Prostate gland (tissue), 2 donors: ENCODE measurements around the gene RNASET2. TPM values are rescaled to one million over a fixed set of nuclear protein-coding genes. Genes with fewer than 3 reads are reported as not detected.

Source experiments
- DNase-seq: peaks from one replicate; pipeline ENCODE4 v3.0.0-alpha.2; 2019; ENCODE audit warnings: low spot score
- H3K27ac ChIP-seq, 2 donors: fragments of 200-600 bp; sonication (generic); 2 replicates each; pipeline ENCODE4 v1.5.1; 2017 to 2019
- H3K27me3 ChIP-seq: fragments of 200-600 bp; sonication (generic); replicated peaks from 2 replicates; pipeline ENCODE4 v1.5.1; 2019; ENCODE audit not compliant: insufficient read depth
- H3K36me3 ChIP-seq, 2 donors: fragments of 200-600 bp; sonication (generic); 1 replicate in 1 of 2; 2 replicates in 1 of 2; pipeline versions ENCODE4 v1.5.1 to v1.8.1; 2017 to 2019
- H3K4me1 ChIP-seq: fragments of 200-600 bp; sonication (generic); replicated peaks from 2 replicates; pipeline ENCODE4 v1.5.1; 2019
- H3K4me3 ChIP-seq, 2 donors: fragments of 200-600 bp; sonication (generic); 2 replicates each; pipeline ENCODE4 v1.5.1; 2017 to 2019
- H3K9me3 ChIP-seq: fragments of 200-600 bp; sonication (generic); 2 replicates; pipeline ENCODE4 v1.5.1; 2017
- POLR2A ChIP-seq: fragments of 450-650 bp; IDR thresholded peaks from one replicate; pipeline ENCODE4 v1.6.1; 2016; ENCODE audit warnings: antibody characterized with exemption, mild to moderate bottlenecking
- POLR2AphosphoS5 ChIP-seq: sonication (generic); formaldehyde crosslinking; IDR thresholded peaks from one replicate; pipeline ENCODE4 v1.6.1; 2017; ENCODE audit warnings: antibody characterized with exemption
- WGBS: methylation state at CpG from one replicate; pipeline ENCODE4 v1.1.5; 2018; 5-methylcytosine and 5-hydroxymethylcytosine counted together
- intact Hi-C: fragments of 100-400 bp; cut with DNase I; formaldehyde crosslinking; loops from one replicate; pipeline ENCODE4 v1.14.2; 2022
- total RNA-seq, 2 donors: library from RNA; depleted of rRNA; stranded (reverse); fragments of >200 nt; gene quantifications; one replicate each; pipeline ENCODE4 v1.1.0, GENCODE V29; 2016
- TF ChIP-seq, protein P1 (sequence below), 4 experiments: fragments of 200-600 bp in 2 of 4; fragments of 450-650 bp in 2 of 4; sonication (generic) in 2 of 4; IDR thresholded peaks; 1 replicate in 3 of 4; 2 replicates in 1 of 4; pipeline ENCODE4 v1.5.1; 2016 to 2019; ENCODE audit warnings: antibody characterized with exemption in 4 of 4, mild to moderate bottlenecking in 2 of 4, moderate library complexity in 2 of 4

RNASET2 gene
- total RNA-seq, 2 donors from 2014 or later, result 81.3 to 180 TPM

- H3K27ac ChIP-seq, result no peak overlapping the region
- H3K4me3 ChIP-seq, result no peak overlapping the region
- H3K4me1 ChIP-seq, result no peaks in the 10 kb centered on the region
- intact Hi-C loops, result no loop called here
- WGBS, result 97% methylated on average over 3 of the region's 3 CpGs
- TF ChIP-seq POLR2AphosphoS5, result no peak
- TF ChIP-seq POLR2A, result no peak
- TF ChIP-seq, protein P1, sequence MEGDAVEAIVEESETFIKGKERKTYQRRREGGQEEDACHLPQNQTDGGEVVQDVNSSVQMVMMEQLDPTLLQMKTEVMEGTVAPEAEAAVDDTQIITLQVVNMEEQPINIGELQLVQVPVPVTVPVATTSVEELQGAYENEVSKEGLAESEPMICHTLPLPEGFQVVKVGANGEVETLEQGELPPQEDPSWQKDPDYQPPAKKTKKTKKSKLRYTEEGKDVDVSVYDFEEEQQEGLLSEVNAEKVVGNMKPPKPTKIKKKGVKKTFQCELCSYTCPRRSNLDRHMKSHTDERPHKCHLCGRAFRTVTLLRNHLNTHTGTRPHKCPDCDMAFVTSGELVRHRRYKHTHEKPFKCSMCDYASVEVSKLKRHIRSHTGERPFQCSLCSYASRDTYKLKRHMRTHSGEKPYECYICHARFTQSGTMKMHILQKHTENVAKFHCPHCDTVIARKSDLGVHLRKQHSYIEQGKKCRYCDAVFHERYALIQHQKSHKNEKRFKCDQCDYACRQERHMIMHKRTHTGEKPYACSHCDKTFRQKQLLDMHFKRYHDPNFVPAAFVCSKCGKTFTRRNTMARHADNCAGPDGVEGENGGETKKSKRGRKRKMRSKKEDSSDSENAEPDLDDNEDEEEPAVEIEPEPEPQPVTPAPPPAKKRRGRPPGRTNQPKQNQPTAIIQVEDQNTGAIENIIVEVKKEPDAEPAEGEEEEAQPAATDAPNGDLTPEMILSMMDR (IDR thresholded peaks at IDR 0.05), result no peak
- H3K9me3 ChIP-seq, result no peaks in the 10 kb centered on the region
- H3K36me3 ChIP-seq, result no peaks in the 10 kb centered on the region
- H3K27me3 ChIP-seq, result no peaks in the 10 kb centered on the region
- no peak for DNase-seq
Measured at GRCh38 chr6:166980738-166981137, 24.4 kb upstream of the RNASET2 start.

DNA sequence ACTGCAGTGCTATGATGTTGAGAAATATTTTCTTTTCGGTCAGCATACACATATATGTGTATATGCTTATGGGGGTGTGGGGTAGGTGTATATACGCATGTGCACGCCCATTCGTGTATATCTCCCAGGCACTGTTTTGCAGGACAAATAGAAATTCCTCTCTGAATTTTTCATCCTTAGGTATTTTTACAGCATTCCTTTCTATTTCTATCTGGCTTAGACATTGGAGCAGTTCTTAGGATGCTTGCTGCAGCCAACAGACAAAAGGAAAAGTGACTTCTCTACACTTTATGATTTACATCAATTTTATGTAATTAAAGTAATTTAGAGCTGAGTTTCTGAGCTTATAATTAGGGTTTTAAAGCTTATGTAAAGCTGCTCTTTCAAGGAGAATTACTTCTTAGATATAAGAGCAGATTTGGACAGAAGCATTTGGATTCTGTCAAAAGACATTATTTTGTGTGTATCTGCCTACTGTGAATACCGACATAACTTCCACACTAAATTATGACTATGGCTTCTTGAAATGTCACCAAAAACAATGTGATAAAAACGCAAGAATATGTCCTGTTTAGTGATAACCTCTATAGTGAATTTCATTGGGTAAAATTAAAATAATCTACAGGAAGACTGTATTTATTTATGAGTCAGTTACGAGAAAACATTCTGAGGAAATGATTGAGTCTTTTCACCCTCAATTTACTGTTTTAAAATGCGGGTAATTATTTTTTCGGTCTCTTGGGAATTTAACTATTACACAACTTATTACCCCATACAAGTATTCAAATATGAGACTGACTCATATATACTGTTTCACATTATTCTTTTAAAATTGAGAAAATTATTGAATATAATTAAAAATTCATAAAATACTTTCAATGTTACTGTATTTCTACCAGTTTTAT lies 21.5 kb upstream of the RNASET2 start:
- H3K36me3 ChIP-seq, result no peaks in the 10 kb centered on the region
- H3K4me1 ChIP-seq, result no peaks in the 10 kb centered on the region
- H3K27me3 ChIP-seq, result no peaks in the 10 kb centered on the region
- DNase-seq, result no peak
- TF ChIP-seq POLR2A (no peak), POLR2AphosphoS5 (no peak)
- TF ChIP-seq, protein P1 (IDR thresholded peaks at IDR 0.05), result no peak
- H3K4me3 ChIP-seq, result no peak overlapping the region
- 70% methylated on average over 9 of the region's 9 CpGs for WGBS
- no peaks in the 10 kb centered on the region for H3K9me3 ChIP-seq
- intact Hi-C loops, result no loop called here
- H3K27ac ChIP-seq, result no peak overlapping the region

DNA sequence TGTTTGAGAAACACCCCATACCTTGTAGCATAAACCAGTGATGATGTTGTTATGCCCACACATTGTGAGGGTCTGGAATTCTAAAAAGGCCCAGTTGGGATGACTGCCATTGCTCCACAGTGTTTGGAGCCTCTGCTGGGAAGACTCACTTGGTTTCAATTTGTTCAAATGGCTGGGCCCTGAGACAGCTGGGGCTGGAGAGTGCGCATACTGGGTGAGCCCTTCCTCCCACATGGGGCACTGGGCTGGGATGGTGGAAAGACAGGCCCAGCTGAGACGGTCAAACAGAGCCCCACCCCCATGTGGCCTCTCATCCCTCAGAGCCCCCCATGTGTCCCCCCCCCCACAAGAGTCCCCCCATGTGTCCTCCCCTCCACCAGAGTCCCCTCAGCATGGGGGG lies 20.3 kb upstream of the RNASET2 start:
- TF ChIP-seq, protein P1 (IDR thresholded peaks at IDR 0.05), result no peak
- TF ChIP-seq POLR2A (no peak), POLR2AphosphoS5 (no peak)
- no peaks in the 10 kb centered on the region for H3K27me3 ChIP-seq
- H3K27ac ChIP-seq, result no peak overlapping the region
- H3K4me1 ChIP-seq, result no peaks in the 10 kb centered on the region
- intact Hi-C loops, result no loop called here
- DNase-seq, result no peak
- H3K9me3 ChIP-seq, result no peaks in the 10 kb centered on the region
- WGBS, result 90% methylated on average over 2 of the region's 2 CpGs
- H3K36me3 ChIP-seq, result no peaks in the 10 kb centered on the region
- no peak overlapping the region for H3K4me3 ChIP-seq

GRCh38 chr6:166972101-166972500 lies 15.8 kb upstream of the RNASET2 start:
- Histone ChIP-seq H3K36me3 (no peaks in the 10 kb centered on the region), H3K27ac (no peak overlapping the region), H3K4me3 (no peak overlapping the region), H3K4me1 (no peaks in the 10 kb centered on the region), H3K27me3 (no peaks in the 10 kb centered on the region), H3K9me3 (no peaks in the 10 kb centered on the region)
- intact Hi-C loops, result no loop called here
- no peak for DNase-seq
- WGBS, result 71% methylated on average over 2 of the region's 2 CpGs
- TF ChIP-seq POLR2AphosphoS5, result no peak
- no peak for TF ChIP-seq POLR2A
- TF ChIP-seq, protein P1 (IDR thresholded peaks at IDR 0.05), result no peak

GRCh38 chr6:166971271-166971670 lies 14.9 kb upstream of the RNASET2 start:
- H3K27me3 ChIP-seq, result no peaks in the 10 kb centered on the region
- H3K27ac ChIP-seq, result no peak overlapping the region
- no peak for DNase-seq
- no peaks in the 10 kb centered on the region for H3K4me1 ChIP-seq
- no peaks in the 10 kb centered on the region for H3K9me3 ChIP-seq
- whole genome bisulfite sequencing, result 70% methylated on average over 8 of the region's 8 CpGs
- no peaks in the 10 kb centered on the region for H3K36me3 ChIP-seq
- intact Hi-C loops, result no loop called here
- no peak overlapping the region for H3K4me3 ChIP-seq
- TF ChIP-seq POLR2A (no peak), POLR2AphosphoS5 (no peak)
- TF ChIP-seq, protein P1 (IDR thresholded peaks at IDR 0.05), result no peak
